Activated T-helper 1 cell treated with Interleukin-2 at 50 U/mL for 16 hours (primary cell): ENCODE results near the gene SIRT3.
"Not testable (repeated sequence)": the region's sequence is repeated elsewhere in the genome, so short reads cannot be mapped to it uniquely, and the experiment has no call there.

ENCODE experiments used
- DNase-seq: peaks from one replicate; pipeline ENCODE4 v3.0.0-alpha.2; 2020; ENCODE audit warnings: low read depth

The SIRT3 gene

GRCh38 chr11:240315-240714, 4.2 kb upstream of the SIRT3 start:
- no peak for DNase-seq

DNA sequence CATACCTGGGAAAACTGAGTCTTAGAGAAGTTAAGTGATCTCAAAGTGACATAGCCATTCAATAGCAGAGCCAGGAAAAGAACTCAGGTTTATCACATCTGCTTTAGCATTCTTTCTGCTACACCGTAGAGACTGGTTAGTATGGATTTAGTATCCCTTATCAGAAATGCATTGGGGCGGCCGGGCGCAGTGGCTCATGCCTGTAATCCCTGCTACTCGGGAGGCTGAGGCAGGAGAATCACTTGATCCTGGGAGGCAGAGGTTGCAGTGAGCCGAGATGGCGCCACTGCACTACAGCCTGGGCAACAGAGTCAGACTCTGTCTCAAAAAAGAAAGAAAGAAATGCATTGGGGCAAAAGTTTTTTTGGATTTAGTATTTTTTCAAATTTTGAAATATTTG, 2.2 kb upstream of the SIRT3 start:
- not testable (repeated sequence) for DNase-seq

DNA sequence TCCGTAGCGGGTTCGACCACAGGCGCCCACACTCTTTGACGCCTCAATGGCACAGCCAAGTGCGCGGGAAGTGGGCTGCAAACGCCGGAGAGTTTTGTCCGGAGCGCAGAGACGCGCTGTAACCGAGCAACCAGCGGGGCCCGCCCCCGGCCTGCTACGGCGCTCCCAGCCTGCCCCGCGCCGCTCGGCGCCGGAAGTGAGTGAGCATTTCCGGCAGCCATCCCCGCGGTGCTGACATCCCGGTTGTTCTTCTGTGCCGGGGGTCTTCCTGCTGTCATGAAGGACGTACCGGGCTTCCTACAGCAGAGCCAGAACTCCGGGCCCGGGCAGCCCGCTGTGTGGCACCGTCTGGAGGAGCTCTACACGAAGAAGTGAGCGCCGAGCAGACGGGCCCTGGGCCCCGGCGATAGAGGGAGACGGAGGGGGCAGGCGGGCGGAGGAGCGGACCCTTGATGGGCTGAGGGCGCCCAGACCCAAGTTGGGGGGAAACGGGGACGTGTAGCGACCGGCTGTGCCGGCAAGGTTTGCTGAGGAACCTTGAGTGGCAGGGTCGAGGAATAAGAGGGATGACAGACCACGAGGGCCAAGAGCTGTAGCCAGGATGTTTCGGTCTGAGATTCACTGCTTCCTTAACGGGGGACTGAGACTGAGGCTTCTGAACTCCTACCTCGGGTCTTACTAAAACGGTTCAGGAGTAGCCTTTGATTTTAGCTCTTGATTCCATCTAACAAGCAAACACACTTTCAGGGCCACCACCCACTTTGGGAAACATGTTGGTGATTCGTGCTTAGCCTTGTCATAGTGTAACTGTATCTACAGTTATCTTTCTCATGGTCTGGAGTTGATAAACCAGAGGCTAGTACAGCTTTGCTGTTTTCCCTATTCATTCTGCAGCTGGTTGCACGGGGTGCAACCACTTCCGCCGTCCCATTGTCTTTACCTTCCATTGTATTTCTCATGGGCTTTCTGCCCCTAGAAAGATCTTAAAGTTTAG, 929 bp upstream of the SIRT3 start, which contains the start of gene PSMD13:
Gene PSMD13, plus strand, starts transcription at position 203 of the 994 bp plus-strand sequence. Its CDS starts 74 bp downstream, at position 277.
- DNase-seq = peak; percentile 86

GRCh38 chr11:235609-235996, 539 bp downstream of the SIRT3 start:
- DNase-seq = peak; percentile 26

DNA sequence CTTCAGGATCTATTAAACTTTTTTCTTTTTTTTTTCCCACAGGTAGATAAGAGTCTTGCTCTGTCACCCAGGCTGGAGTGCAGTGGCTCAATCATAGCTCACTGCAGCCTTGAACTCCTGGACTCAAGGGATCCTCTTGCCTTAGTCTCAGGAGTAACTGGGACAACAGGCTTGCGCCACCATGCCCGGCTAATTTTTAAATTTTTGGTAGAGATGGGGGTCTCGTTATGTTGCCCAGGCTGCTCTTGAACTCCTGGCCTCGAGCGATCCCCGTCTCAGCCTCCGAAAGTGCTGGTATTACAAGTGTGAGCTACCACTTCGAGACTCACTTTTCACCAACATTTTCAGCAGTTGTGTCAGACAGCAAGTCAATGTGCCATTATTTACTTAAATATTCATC, 962 bp downstream of the SIRT3 start:
- no peak for DNase-seq

GRCh38 chr11:232783-233565, 3.2 kb downstream of the SIRT3 start:
- DNase-seq = no peak

GRCh38 chr11:230431-230830, 5.7 kb downstream of the SIRT3 start:
- DNase-seq = no peak

DNA sequence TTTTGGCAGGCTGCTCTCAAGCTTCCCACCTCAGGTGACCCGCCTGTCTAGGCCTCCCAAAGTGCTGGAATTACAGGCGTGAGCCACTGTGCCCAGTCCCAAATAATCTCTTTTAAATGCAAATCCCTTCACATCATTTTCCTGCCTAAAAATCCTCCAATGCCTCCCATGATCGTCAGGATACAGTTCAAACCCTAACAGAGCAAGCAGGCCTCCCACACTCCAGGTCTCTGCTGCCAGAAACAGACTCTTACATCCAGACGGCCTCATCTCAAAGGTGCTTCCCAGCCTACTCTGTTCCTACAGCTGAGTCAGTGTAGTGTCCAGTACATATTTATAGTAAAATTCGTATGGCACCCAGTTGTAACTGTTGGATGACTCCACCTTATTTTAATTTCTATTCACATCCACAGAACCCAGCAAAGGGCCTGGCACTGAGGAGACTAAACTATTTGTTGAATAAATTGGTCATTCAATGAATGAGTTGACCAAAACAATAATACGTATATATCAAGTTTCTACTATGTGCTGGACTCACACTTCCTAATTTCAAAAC, 8.2 kb downstream of the SIRT3 start:
- DNase-seq = no peak

DNA sequence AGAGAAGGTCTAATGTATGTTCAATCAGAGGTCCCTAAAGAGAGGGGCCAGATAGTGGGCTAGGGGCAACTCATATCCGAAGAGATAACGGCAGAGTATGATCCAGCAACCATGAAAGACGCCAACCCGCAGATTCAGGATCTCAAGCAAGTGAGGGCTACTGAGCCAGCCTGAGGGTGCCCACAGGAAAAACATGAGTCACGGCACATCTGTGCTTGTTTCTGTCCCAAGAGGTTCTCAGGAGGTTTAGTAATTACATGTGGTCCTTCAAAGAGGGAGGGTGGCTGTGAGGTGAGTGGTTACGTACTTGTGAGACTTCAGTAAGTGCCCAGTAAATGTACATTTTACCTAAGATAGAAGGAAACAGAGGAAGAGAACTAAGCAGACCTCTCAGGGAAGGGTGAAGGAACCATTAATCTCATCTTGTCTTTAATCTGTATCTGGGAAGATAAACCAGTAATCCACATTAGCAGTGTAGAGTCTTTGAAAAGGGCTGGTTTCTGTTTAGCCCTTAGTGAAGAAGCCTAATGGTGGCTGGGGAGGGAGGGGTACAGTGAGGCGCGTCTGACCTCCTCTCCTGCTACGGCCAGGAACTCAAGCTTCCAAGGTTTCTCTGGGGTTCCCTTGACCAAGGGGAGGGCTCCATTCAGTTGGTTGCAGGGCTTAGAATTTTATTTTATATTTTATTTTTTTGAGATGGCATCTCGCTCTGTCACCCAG, 10.2 kb downstream of the SIRT3 start:
- no peak for DNase-seq

GRCh38 chr11:224424-224823, 11.7 kb downstream of the SIRT3 start:
- DNase-seq = no peak

DNA sequence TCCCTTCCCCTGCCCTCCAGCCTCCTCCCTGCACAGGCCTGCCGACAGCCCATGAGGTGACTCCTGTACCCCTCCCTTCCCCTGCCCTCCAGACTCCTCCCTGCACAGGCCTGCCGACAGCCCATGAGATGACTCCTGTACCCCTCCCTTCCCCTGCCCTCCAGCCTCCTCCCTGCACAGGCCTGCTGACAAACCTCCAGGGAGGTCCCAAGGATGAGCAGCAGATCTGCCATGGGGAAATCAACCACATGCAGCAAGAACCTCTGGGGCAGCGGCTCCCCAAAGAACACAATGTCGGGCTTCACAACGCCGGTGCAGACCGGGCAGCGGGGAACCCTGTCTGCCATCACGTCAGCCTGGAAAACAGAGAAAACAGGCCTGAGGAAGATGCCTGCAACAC, 12.3 kb downstream of the SIRT3 start:
- no peak for DNase-seq

GRCh38 chr11:223026-223789, 12.9 kb downstream of the SIRT3 start:
- no peak for DNase-seq

DNA sequence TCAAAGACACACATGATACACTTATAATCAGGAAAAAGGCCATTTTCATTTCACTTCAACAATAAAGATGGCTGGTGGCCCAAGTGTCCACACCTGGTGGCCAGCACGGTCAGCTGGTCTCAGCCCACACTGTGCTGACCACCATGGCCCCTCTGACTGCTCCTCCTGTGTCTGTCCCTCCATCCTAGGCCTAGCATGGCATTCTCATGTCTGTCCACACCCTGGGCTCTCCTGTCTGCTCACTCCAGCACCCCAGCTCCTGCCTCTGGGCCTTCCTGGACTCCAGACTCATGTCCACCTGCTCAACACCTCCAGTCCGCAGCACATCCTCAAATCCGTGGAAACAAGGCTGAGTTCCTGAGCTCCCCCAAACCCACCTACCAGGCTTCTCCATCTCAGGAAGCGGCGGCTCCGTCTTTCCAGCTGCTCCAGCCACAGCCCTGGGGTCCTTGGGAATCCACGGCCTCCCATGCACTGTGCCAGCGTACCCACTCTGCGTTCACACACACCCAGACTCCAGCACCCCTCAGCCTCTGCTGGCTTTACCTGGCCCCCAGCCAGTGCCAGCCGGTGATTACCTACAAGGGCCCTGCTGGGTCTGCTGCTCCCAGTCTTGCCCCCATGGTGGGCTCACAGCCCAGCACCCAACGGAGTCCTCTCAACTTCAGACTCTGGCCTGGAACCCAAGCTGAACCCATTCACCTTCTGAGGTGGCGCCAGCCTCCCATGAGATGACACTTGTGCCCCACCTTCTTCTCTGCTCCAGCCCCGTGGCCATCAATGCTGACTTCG, 13.9 kb downstream of the SIRT3 start:
- DNase-seq = no peak

DNA sequence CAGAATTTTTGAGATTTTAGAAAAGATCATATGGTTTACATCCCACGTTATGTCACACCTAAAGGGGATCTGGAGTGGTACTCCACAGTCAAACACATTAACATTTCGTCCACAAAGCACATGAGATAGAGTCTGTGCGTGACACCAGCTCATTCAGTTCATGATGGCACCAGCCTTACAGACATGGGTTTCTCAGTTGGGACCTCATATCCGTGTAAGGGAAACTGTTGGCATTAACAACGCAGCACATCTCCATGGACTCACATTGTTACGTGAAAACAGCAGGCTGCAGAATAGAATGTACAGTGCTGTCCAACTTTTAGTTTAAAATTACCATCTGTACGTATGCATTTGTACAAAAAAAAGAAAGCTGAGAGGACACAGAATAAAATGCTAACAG, 14.6 kb downstream of the SIRT3 start:
- no peak for DNase-seq

- not testable (repeated sequence) for DNase-seq
These were observed 15.4 kb downstream of the SIRT3 start for GRCh38 chr11:220641-221215.

GRCh38 chr11:218815-219593, 17.1 kb downstream of the SIRT3 start:
- DNase-seq = no peak

DNA sequence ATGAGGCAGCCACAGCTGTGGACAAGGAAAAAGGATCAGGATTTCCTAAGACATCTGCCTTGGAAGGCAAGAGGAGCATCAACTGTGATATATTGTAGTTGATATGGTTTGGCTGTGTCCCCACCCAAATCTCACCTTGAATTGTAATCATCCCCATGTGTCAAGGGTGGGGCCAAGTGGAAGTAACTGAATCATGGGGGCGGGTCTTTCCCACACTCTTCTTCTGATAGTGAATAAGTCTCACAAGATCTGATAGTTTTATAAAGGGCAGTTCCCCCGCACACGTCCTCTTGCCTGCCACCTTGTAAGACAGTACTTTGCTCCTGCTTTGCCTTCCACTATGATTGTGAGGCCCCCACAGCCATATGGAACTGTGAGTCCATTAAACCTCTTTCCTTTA, 18.4 kb downstream of the SIRT3 start:
- DNase-seq = no peak

- no peak for DNase-seq
These were observed 19.8 kb downstream of the SIRT3 start for GRCh38 chr11:216081-216974.
